GF-D8 (cell line): ENCODE measurements around the gene ZNF524.

ENCODE experiments used
- DNase-seq: peaks from one replicate; lab custom pipeline; 2025; lab: John Stamatoyannopoulos, UW

ZNF524 gene

DNA sequence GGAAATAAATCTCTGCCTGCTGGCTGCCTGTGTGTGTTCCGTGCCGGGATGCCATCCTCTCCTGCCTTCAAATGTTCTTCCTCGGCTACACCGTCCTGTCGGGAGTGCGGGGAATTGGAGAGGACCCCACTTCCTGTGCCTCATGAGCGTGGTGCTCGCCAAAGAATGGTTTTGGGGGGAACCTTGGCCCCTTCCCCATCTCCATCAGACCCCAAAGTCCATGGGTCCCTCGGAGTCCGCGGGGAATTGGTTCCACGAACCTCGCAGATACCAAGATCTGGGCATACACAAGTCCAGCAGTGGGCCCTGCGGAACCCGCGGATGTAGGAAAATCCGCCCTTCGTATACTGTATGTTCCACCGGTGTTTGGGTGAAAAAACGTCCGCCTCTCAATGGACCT lies 3.0 kb downstream of the ZNF524 start:
- DNase-seq: no peak

DNA sequence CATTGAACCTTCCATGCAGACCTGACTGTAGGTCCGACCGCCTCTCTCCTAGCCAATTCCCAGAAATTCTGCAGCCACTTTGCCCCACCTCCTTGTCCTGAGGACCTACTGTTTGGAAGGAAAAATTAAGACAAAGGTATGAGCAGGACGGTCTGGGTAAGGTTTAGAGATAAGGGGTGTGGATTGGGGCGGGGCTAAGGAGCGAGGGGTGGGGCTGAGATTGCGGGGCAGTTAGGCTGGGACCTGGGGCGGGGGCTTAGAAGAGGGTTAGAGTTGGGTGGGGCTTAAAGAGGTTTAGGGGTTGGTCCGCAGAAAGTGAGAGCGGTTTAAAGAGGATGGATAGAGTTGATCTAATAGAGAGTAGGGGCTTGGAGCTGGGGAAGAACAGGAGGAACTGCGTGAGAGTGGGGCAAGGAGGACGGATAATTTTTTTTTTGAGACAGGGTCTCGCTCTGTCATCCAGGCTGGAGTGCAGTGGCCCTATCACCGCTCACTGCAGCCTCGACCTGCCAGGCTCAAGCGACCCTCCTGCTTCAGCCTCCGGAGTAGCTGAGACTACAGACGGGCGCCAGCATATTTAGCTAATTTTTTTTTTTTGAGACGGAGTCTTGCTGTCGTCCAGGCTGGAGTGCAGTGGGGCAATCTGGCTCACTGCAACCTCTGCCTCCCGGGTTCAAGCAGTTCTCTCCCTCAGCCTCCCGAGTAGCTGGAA lies 3.6 kb downstream of the ZNF524 start:
- DNase-seq: no peak

DNA sequence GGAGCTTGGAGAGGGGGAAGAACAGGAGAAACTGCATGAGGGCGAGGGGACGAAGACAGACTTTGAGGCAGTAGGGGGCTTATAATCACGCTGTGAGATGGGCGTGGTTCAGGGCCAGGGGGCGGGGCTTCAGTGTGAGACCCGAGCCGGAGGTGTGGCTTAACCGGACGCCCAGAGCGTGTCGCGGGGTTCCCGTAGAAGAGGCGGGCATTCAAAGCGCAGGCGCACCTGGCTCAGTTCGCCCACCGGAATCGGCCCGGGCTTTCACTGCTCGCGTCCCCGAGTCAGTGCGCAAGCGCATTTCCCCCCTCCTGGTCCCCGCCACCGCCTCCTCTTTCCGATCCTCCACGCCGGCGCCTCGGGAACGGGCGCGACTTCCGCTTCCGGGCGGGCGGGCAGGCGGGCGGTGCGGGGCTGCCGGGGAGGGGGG lies 5.1 kb downstream of the ZNF524 start:
- DNase-seq: peak; percentile 91

- DNase-seq: peak; percentile 47
Observed at GRCh38 chr19:55605637-55606470, 5.8 kb downstream of the ZNF524 start, which contains the start of gene ZNF865. Gene ZNF865 (plus strand): TSS chr19:55605647. CDS start chr19:55613619, 7,972 bp downstream.

- no peak for DNase-seq
Observed at GRCh38 chr19:55606471-55606787, 6.3 kb downstream of the ZNF524 start.

DNA sequence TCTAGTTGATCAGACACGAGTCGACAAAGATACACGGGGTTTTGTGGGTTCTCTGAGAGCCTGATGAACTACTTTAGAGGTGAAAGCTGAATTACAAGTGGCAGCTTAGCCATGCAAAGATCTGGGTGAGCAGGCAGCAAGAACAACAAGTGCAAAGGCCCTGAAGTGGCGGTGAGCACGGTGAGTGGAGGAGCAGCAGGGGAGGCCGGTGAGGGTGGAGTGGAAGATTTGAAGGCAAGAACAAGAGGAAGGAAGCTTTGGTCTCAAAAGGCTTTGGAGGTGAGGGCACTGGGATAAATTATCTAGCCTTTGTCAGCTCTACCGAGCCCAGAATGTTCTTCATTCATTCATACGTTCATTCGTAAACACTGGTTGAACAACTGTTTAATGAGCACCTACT lies 6.7 kb downstream of the ZNF524 start:
- no peak for DNase-seq

GRCh38 chr19:55609326-55609725 lies 9.2 kb downstream of the ZNF524 start:
- DNase-seq: no peak

DNA sequence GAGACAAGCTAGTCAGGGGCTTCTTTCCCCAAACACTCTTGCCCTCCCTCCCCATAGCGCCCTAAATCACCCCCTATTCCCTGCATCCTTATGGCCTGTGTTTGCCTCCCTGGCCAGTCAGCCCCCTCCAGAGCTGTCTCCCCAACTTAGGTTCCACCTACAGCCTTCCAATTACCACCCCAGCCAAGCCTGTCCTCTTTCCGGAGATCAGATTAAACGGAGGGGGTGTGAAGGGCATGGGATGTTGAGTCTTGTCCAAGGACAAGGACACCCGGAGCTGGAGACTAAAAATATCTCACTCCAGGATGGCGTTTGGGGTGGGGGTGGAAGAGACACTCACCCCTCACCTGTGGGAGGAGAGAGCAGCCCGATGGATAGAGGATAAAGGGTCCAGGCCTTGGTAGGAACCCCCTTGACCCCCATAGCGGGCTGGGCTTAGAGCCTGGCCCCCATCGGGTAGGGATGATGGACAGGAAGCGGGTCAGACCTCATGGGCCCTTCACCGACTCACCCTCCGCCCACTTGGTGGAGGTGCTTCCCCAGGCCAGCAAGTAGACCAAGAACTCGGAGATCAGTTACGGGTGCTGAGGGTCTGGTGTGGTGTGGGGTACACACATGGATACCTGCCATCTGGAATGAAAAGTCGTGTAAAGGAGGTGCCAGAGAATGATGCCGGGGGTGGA lies 11.4 kb downstream of the ZNF524 start:
- no peak for DNase-seq

DNA sequence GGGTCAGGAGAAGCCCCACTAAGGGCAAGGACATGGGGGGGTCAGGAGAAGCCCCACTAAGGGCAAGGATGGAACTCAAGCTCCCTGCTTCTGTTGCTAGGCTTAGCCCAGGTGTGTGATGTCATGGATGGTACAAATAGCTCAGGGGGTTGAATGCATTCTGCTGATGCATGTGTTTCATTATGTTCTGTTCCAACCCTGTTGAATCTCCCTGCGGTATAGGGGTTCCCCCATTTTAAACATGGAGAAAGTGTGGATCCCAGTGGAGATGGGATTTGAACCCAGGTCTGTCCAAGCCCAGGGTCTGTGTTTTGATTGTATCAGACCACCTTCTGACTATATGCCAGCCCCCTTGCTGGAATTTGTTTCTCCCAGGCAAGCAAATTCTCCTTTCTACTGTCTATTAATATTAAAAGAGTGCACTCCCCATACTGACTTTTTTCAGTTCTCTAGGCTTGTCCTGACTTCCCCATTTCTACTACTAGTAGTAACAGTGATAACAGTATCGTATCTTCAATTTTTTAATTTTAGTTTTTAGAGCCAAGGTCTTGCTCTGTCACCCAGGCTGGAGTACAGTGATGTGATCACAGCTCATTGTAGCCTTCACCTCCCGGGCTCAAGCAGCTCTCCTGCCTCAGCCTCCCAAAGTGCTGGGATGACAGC lies 12.0 kb downstream of the ZNF524 start:
- DNase-seq: no peak

GRCh38 chr19:55613396-55613795 lies 13.3 kb downstream of the ZNF524 start:
- DNase-seq: no peak

- DNase-seq: no peak
Observed at GRCh38 chr19:55613930-55614710, 14.0 kb downstream of the ZNF524 start.

GRCh38 chr19:55614711-55615542 lies 14.8 kb downstream of the ZNF524 start:
- DNase-seq: no peak

DNA sequence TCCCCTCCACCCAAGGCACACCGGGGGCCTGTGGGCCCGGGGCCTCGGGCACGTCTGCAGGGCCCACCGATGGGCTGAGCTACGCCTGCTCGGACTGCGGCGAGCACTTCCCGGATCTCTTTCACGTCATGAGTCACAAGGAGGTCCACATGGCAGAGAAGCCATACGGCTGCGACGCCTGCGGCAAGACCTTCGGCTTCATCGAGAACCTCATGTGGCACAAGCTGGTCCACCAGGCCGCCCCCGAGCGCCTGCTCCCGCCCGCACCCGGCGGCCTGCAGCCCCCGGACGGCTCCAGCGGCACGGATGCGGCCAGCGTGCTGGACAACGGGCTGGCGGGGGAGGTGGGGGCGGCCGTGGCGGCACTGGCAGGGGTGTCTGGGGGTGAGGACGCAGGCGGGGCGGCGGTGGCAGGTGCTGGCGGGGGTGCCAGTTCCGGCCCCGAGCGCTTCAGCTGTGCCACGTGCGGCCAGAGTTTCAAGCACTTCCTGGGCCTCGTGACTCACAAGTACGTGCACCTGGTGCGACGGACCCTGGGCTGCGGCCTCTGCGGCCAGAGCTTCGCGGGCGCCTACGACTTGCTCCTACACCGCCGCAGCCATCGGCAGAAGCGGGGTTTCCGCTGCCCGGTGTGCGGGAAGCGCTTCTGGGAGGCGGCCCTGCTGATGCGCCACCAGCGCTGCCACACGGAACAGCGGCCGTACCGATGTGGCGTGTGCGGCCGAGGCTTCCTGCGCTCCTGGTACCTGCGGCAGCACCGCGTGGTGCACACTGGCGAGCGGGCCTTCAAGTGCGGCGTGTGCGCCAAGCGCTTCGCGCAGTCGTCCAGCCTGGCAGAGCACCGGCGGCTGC lies 15.7 kb downstream of the ZNF524 start:
- DNase-seq: no peak

DNA sequence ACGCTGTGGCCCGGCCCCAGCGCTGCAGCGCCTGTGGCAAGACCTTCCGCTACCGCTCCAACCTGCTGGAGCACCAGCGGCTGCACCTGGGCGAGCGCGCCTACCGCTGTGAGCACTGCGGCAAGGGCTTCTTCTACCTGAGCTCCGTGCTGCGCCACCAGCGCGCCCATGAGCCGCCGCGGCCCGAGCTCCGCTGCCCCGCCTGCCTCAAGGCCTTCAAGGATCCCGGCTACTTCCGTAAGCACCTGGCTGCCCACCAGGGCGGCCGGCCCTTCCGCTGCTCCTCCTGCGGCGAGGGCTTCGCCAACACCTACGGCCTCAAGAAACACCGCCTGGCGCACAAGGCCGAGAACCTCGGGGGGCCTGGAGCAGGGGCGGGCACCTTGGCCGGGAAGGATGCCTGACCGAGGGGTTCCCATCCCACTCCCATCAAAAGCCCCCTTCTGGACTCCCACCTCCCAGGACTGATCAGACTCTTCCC lies 16.3 kb downstream of the ZNF524 start:
- DNase-seq: no peak

- no peak for DNase-seq
Observed at GRCh38 chr19:55617426-55617825, 17.3 kb downstream of the ZNF524 start.

DNA sequence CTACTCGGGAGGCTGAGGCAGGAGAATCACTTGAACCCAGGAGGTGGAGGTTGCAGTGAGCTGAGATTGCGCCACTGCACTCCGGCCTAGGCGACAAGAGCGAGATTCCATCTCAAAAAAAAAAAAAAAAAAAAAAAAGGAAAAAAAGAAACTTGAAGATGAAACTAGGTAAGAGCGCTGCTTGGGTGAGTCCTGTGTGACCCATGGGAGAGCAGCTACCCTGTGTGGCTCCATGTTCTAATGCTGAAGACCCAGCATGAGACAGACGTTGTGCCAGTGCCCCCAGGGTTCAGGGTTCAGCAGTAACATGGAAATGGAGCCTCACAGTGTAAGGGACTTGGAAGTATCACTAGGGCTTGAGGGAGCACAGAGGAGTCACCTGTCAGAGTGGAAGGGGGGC lies 18.3 kb downstream of the ZNF524 start:
- no peak for DNase-seq

DNA sequence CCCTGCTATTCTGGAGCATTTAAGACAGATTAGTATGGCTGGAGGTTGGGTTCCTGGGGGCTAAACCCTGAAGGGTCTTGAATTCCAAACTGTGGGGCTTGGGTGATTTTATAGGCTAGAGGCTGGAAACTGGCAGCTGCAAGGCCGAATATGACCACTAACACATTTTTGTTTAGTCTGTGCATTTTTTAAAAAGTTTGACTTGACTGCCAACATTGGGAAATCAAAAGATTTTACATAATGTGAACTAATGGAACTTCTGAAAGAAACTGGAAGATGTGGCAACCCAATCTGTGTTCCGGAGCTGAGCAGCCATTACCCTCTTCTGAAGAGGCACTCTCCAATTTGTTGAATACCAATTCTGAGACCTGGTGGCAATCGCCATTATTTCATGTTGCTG lies 19.2 kb downstream of the ZNF524 start:
- no peak for DNase-seq

DNA sequence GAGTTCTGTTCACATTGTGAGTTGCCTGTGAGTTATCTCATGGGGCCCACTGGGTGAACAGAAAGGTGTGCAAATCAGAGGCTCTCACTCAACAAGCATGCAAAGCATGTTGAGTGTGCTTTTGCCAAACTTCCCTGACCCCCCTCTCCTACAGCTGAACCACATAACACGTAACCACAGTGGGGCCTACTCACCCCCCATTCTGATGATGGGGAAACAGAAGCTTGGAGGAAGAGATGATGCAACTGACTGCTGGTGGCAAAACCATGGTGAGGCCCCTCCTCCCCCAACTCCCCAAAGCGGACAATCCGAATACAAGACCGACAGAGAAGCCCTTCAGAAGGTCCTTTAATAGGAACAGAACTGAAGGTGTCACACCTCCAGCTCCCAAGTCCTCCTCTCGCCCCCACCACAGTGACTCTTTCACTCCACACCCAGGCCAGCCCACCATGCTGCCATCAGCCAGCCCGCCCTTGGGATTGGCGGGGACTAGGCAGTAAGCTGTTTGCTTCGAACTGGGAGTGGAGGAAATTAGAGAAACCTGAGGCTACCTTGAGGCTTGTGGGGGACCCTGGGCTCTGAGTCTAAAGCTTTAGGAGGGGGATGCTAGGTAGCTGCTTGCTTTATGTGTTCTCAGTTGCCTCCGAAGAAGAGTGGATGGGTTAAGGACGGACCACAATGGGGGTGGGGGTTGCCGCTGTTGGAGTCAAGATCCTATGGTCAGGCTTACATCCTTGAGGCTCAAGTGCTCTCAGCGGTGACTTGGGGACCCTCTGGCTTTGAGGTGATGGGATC lies 20.5 kb downstream of the ZNF524 start:
- DNase-seq: peak; percentile 78

DNA sequence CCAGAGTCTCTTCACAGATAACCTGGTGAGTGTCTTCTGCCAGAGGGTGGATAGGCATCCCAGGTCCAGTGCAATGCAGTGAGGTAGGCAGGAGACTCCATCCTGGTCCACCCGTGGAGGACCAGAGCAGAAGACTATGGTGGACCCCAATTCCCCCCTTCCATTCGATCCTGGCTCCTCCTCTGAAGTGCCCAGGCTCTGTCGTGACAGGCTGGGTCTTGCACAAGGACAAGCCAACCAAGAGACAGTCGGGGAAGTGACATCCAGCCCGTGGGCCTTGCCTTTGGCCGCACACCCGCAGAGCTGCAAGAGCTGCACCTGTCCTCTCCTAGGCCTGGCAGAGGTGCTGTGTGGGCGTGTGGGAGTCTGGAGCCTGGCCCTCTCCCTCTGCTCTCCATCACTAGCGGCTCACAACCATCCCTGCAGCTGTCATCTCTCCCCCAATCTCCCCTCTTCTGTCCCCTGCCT lies 21.2 kb downstream of the ZNF524 start:
- DNase-seq: no peak
